Sciatic nerve (tissue), 2 donors: ENCODE data around the gene TMEM131. TPM values are rescaled to one million over a fixed set of nuclear protein-coding genes. Genes with fewer than 3 reads are reported as not detected.
A peak's percentile ranks its signal among the peaks of the same experiment; 100 is the strongest.
"Not testable (repeated sequence)": the region's sequence is repeated elsewhere in the genome, so short reads cannot be mapped to it uniquely, and the experiment has no call there.

Experiments
- ATAC-seq: fragments of 200-7000 bp; cut with Tn5 transposase; one replicate; pipeline ENCODE4 v1.9.1; 2020; ENCODE audit warnings: mild to moderate bottlenecking, moderate library complexity
- DNase-seq: peaks from one replicate; pipeline ENCODE4 v3.0.0-alpha.2; 2020; ENCODE audit warnings: low spot score
- intact Hi-C: fragments of 100-400 bp; cut with DNase I; formaldehyde crosslinking; loops from one replicate; pipeline ENCODE4 v1.14.2; 2022
- total RNA-seq: library from RNA; stranded (reverse); fragmentation: NEBNext Ultra II Directional; extraction: Animal tissue kit (Norgen Biotek cat#: 25700); gene quantifications from one replicate; pipeline ENCODE4 v1.2.1, GENCODE V29; 2021
- donor health status: DM: no; HTN: no; CAD: no.
- donor health status: DM: no; HTN: no; CAD: no.

The TMEM131 gene
- total RNA-seq, 1 donor from 2014 or later: 43.2 TPM

DNA sequence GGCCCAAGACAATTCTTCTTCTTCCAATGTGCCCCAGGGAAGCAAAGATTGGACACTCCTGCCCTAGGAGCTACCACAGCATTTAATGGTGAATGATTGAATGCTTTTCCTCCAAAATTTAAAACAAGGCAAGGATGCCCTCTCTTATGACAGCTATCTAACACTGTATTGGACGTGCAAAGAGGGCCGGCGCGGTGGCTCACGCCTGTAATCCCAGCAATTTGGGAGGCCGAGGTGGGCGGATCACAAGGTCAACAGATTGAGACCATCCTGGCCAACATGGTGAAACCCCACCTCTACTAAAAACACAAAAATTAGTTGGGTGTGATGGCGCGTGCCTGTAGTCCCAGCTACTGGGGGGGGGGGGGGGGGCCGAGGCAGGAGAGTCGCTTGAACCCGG is 149.0 kb downstream of the TMEM131 start:
- DNase-seq, ATAC-seq, intact Hi-C loops: not testable (repeated sequence)

DNA sequence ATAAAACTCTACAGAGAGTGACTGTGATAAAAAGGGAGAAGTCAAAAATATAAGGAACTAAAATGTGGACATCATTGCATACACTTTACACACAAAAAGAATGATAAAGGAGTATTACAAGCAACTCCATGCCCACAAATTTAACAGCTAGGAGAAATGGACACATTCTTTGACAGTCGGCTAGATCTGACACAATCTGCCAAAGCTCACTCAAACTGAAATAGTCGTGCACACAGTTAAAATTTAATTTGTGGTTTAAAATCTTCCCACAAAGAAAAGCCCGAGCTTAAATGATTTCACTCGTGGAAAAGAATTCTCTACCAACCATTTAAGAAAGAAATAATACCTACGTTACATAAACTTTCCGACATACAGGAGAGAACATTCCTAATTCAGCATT is 149.9 kb downstream of the TMEM131 start:
- DNase-seq (no peak), ATAC-seq (no peak)
- intact Hi-C loops: no loop called here

DNA sequence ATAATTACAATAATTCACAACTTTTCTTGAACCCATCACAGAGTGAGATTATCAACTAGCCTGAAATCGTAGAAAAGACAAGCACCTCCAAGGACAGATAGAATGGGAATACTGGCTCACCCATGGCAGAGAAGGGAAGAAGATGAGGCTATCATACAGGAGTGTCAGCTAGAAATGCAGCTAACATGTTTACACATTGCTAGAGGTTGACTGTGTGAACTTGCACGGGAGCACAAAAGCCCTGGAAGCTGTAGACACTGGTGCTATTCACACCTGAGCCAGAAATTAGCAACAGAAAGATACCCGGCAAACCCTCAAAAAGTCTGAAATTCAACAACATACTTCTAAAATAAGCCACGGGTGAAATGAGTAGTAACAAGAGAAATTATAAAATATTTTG is 150.6 kb downstream of the TMEM131 start:
- ATAC-seq (no peak), DNase-seq (no peak)
- intact Hi-C loops: no loop called here

DNA sequence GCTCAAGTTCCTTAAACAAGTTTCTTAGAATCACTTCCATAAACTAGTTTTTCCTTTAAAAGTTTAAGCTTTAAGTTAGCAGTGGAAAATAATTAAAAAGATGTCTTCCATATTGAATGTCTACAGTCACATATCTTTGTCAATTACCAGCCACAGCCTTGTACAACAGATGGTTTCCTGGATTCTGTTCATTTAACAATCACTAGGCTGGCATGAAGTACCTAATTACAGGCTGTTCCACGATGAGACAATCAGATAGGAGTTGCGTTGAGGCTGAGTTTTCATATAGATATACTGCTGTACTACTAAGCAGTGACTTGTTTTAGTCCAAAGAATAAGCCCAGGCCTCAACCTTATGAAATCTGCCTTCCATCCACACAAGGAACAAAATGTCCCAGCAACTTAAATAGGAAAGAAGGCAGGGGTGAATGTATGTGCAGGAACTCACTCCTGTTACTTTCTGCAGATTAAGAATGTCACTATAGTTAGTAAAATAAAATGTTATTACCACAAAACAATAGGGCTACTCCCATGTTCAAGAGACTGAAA is 151.4 kb downstream of the TMEM131 start:
- intact Hi-C loops: no loop called here
- no peak for ATAC-seq
- DNase-seq: no peak

DNA sequence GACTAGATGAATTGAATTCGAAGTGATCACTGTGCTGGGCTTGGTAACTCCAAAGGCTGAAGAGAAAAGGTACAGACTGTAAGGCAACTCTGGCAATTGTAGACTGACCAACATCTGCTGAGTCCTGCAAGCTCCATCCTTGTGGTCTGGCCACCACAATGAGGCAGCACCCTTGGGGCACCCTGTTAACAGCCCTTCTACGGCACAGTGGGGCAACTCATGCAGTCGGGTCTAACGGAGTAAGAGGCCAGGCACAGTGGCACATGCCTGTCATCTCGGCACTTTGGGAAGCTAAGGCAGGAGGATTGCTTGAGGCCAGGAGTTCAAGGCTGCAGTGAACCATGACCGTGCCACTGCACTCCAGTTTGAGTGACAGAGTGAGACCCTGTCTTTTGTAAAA is 155.6 kb downstream of the TMEM131 start:
- intact Hi-C loops: no loop called here
- DNase-seq: no peak
- ATAC-seq: no peak

DNA sequence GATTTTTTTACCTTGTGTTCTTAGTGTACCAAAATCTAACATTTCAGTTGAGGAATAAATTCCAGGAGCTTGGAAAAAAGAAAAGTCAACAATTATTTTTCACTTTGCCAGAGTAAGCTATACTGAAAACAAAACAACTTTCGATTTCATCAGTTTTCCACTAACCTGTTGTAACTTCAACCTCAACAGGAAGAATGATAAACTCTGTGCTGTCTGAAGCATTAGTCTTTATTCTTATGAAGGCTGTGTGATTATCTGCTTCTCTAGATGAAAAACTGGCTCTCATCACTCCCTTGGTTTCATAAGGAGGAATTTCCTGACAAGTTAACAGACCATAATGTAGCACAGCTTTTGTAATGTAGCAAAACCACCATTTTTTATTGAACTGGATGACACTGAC is 161.1 kb downstream of the TMEM131 start:
- DNase-seq (no peak), ATAC-seq (no peak)
- intact Hi-C loops: no loop called here

DNA sequence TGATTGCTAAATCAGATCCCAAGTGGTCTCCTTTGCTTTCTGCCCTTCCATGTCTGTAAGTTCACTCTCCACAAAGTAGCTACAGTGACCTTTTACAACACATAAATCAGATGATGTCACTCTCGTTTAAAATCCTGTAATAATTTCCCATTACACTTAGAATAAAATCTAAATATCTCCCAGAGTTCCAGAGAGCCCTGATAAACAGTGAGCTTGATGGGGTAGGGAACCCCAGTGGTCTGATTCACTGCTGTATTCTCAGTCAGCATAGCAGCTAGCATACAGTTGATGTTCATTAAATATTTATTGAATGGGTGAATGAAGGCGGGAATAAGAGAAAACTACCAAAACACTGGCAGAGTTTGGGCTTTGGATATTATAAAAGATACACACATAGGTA is 164.6 kb downstream of the TMEM131 start:
- DNase-seq (no peak), ATAC-seq (no peak)
- intact Hi-C loops: no loop called here

DNA sequence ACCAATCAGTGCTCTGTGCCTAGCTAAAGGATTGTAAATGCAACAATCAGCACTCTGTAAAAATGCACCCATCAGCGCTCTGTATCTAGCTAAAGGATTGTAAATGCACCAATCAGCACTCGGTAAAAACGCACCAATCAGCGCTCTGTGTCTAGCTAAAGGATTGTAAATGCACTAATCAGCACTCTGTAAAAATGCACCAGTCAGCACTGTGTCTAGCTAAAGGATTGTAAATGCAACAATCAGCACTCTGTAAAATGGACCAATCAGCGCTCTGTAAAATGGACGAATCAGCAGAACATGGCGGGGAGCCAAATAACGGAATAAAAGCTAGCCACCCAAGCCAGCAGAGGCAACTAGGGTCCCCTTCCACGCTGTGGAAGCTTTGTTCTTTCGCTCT is 166.5 kb downstream of the TMEM131 start:
- ATAC-seq, intact Hi-C loops, DNase-seq: not testable (repeated sequence)

DNA sequence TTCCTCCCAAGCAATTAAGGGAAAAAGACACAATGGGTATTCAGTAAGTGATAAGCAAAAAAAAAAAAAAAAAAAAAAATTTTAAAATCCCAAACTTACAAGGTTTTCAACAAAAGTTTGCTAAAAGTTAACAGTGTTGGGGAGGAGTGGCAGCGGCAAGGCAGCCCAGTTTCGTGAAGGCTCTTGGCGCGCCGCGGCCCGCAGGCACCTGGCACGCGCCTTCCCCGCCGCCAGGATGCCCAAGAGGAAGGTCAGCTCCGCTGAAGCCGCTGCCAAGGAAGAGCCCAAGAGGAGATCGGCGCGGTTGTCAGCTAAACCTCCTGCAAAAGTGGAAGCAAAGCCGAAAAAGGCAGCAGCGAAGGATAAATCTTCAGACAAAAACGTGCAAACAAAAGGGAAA is 168.7 kb downstream of the TMEM131 start:
- intact Hi-C loops, DNase-seq, ATAC-seq: not testable (repeated sequence)

DNA sequence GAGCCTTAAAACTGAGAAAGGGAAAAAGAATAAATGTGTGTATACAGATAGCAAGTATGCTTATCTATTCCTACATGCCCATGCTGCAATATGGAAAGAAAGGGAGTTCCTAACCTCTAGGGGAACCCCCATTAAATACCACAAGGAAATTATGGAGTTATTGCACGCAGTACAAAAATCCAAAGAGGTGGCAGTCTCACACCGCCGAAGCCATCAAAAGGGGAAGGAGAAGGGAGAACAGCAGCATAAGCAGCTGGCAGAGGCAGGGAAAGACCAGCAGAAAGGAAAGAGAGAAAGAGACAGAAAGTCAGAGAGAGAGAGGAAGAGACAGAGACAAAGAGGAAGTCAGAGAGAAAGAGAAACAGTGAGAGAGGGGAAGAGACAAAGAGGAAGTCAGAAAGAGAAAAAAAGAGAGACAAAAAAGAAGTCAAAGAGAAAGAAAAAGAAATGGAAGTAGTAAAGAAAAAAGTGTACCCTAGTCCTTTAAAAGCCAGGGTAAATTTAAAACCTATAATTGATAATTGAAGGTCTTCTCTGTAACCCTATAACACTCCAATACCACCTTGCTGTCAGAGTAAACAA is 169.4 kb downstream of the TMEM131 start:
- ATAC-seq, intact Hi-C loops, DNase-seq: not testable (repeated sequence)

DNA sequence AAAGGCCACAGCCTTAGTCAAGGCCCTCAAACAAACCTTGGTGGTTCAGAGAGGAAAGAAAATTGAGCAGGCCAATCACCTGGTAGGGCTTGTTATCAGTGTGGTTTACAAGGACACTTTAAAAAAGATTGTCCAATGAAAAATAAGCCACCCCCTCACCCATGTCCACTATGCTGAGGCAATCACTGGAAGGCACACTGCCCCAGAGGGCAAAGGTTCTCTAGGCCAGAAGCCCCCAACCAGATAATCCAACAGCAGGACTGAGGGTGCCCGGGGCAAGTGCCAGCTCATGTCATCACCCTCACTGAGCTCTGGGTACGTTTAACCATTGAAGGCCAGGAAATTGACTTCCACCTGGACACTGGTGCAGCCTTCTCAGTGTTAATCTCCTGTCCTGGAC is 171.7 kb downstream of the TMEM131 start:
- DNase-seq, ATAC-seq, intact Hi-C loops: not testable (repeated sequence)

DNA sequence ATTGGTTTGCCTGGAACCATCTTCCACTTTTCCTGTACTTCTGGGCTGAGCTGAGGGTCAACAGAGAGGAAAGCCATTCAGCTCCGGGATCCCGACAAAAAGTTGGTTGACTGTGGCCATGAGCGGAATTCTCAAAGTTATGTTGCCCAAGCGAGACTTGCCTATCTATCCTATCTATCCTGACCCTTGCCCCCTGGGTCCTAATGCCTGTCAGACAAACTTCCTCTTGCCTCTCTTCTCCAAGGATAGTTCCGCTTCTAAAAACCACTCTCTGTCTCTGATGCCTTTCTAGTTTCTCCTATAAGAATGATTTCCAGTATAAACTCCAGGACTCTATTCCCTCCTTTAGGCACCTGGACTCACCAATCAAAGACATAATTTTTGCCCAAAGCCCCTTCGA is 173.9 kb downstream of the TMEM131 start:
- intact Hi-C loops, ATAC-seq, DNase-seq: not testable (repeated sequence)

DNA sequence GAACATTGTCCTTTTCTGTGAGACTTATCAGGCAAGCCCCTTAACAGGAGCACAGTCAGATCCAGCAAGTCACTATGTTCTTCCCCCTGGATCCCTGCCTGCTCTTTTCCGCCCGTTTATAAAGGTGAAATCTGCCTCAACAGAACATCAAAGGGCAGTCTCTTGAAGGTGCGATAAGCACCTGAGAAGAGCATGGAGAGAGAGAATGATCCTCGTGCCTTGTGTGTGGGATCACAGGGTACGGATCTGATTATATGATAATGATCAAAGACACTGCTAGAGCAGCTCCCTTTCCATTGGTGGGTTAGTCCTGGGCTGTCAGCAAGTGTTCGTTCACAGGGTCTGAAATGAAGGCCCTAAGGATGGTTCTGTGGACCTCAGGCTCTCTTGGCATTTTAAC is 176.0 kb downstream of the TMEM131 start:
- intact Hi-C loops: no loop called here
- DNase-seq (no peak), ATAC-seq (no peak)

DNA sequence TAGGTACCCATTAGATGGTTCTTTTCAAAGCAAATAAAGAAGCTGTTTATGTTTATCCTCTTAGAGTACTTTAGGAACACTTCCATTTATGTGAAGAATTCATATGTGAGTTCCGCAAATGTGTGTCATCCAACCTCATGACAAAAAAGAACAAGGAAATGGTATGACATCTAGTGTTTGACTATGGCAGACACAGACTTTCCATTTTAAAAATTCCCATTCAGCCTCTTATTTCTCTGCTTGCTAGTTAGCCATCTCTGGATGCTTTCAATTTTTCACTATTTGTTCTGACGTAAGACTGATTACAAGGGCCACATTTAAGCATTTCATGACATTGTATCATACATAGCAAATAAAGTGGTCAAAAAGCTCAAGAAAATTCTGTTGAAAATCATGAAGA is 179.3 kb downstream of the TMEM131 start:
- no peak for ATAC-seq
- intact Hi-C loops: no loop called here

DNA sequence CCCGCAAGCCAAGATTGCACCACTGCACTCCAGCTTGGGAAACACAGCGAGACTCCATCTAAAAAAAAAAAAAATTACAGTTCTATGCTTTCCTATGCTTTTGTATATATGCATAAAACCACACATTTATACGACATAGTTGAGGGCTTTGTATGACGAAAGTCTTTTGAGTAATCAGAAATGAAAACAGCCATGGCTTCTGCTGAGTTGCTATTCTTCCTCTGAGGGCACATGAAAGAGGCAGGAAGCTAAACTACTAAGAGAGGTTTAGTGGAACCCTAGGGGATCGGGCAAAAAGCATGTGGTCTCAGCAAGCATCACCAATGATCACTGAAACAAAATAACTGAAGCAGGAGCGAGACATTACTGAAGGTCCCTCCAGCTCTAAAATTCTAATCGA is 182.8 kb downstream of the TMEM131 start:
- intact Hi-C loops: no loop called here
- DNase-seq: no peak
- no peak for ATAC-seq

More for the DNA sequence above, 179.3 kb downstream of the TMEM131 start:
- DNase-seq: no peak

DNA sequence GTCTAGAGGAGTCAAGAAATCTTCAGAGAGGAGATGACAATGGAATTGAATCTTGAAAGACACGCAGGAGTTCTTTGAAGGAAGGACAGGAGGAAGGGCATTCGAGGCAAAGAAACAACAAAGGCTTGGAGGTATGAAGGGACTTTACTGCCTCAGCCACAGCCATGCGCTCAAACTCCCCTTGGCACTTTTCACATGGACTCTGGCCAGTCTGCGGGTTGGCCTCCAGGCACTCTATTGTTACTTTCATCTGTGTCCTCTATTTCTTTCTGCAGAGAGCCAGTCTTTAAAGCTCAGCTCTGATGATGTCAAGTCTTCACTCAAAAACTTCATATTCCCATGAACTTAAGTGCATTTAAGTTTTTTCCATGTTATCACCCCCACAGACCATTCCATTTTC is 186.9 kb downstream of the TMEM131 start:
- DNase-seq (no peak), ATAC-seq (no peak)
- intact Hi-C loops: loop anchor here (5.0 to 10.0 kb wide), 2 partner anchors 336 to 573 kb away; no protein-coding TSS in a partner anchor

DNA sequence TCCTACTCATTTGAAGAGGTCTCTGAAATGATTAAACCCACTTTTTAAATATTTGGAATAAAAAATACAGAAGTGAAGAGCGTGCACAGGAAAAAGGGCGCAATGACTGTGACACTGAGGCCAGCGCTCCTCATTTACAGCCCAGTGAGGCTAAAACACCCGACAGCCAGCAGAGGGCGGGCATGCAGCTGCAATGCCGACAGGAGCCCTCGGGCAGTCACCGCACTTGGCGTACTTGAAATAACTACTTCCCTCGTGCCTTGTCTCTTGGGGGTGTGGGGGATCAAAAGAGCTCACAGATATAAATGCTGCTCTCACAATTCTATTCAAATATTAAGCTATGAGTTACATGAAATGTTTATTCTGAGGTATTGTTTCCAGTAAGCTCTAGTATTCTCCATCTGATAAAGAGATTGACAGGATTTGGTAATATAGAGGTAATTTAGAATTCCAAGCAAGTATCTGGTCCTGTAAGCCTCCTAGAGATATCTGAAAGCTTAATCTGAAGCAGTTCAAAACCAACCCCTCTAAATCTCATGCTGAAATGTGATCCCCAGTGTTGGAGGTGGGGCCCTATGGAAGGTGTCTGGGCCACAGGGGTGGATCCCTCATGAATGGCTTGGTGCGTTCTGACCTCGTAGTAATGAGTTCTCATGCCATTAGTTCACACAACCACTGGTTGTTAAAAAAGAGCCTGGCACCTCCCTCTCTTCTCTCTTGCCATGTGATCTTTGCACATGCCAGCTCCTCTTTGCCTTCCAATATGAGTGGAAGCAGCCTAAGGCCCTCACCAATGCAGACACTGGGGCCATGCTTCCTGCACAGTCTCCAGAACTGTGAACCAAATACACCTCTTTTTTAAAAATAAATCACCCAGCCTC is 188.8 kb downstream of the TMEM131 start:
- DNase-seq: peak; percentile 89
- intact Hi-C loops: loop anchor here (5.0 to 10.0 kb wide), 2 partner anchors 338 to 575 kb away; no protein-coding TSS in a partner anchor
- ATAC-seq: peak; percentile 98

DNA sequence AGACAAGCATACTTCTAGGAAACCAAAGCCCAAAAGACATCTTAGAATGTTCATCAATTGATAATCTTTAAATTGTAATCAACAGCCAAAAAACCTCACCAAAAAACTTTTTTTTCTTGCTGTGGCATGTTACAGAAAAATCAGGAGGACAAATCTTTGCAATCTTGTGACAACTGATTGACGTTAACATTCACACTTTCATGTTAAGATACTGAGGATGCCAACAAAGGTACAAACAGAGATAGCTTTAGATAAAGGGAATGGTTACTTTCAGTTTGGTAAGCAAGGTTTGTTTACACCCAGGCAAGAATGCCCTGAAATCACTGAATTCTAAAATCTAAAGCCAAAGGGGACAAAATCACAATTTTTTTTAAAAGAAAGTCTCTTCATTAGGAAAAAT is 190.0 kb downstream of the TMEM131 start:
- DNase-seq (no peak), ATAC-seq (no peak)
- intact Hi-C loops: loop anchor here (5.0 to 10.0 kb wide), 2 partner anchors 339 to 577 kb away; no protein-coding TSS in a partner anchor

DNA sequence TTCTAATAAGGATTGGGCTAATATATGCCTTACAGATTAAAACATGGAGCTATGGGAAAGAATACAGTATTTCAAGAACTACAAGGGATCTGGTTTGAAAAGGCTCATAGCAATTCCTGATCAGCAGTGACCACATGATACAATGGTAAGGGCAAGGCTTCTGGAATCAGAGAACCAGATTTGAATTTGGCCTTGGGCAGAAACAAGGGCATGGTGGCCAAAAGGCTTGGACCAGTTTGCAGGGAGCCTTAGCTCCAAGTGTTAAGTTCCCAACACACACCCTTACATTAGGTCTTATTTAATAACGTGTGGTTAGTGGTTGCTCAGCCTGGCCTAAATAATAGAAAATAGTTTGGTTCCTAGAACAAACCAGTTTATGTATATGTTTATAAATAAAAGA is 194.7 kb downstream of the TMEM131 start:
- DNase-seq (no peak), ATAC-seq (no peak)
- intact Hi-C loops: loop anchor here (10.0 kb wide), 1 partner anchor 344 kb away; no protein-coding TSS in a partner anchor

DNA sequence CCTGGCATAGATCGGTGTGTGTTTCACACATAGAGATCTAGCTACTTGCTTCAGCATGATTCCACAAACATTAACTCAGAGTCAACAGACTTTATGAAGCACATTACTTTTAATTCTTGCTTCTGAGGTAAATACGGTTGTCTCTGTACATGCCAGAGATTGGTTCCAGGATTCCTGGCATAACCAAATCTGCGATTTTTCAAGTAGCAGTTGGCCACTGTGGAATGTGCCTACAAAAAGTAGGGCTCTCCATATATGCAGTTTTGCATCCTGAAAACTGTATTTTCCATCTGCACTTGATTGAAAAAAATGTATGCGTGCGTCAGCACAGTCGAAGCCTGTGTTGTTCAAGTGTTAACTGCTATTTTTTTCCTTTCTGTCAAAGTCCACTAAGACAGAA is 197.3 kb downstream of the TMEM131 start:
- DNase-seq (no peak), ATAC-seq (no peak)
- intact Hi-C loops: no loop called here
